Body of pancreas (tissue), 4 donors: ENCODE measurements around the gene MORC2.
A peak's percentile ranks its signal among the peaks of the same experiment; 100 is the strongest.

ENCODE experiments used
- CTCF ChIP-seq, 7 experiments: fragments of 450-650 bp in 4 of 7; fragments of 200-600 bp in 3 of 7; sonication (generic) in 3 of 7; IDR thresholded peaks; one replicate each; pipeline ENCODE4 v1.5.1; 2016 to 2019; ENCODE audit warnings: antibody characterized with exemption in 7 of 7
- POLR2A ChIP-seq, 3 donors: fragments of 450-650 bp; IDR thresholded peaks; one replicate each; pipeline ENCODE4 v1.6.1; 2016; ENCODE audit warnings: antibody characterized with exemption in 3 of 3, mild to moderate bottlenecking in 2 of 3

GRCh38 chr22:30922151-30922611 is 46.4 kb downstream of the MORC2 start:
- TF ChIP-seq CTCF (IDR thresholded peaks at IDR 0.05) (no peak), POLR2A (IDR thresholded peaks at IDR 0.05) (peak in 2 of 3 donors; percentile 22 to 30)
